ENCODE data around the gene WNT7A. TPM values are rescaled to one million over a fixed set of nuclear protein-coding genes. Genes with fewer than 3 reads are reported as not detected.

WNT7A gene
- total RNA-seq, 1 experiment from 2014 or later, result 0.34 TPM

GRCh38 chr3:13866041-13866965 is 13.6 kb downstream of the WNT7A start (continued):
- no peak for TF ChIP-seq CTCF (IDR thresholded peaks at IDR 0.05 in 2 of 3, conservative IDR thresholded peaks at IDR 0.05 in 1 of 3; ENCODE audit: borderline replicate concordance in 1 of 3, insufficient read depth in 1 of 3, low read depth in 2 of 3, low read length in 2 of 3)
- no peak for TF ChIP-seq SP1 (IDR thresholded peaks at IDR 0.05; ENCODE audit: low read depth)

GRCh38 chr3:13865581-13865980 is 14.3 kb downstream of the WNT7A start:
- H3K4me3 ChIP-seq (replicated peaks in 1 of 2; ENCODE audit: low read depth in 1 of 2, low read length in 2 of 2), result no peak overlapping the region
- no peaks in the 10 kb centered on the region for H3K79me2 ChIP-seq (ENCODE audit: insufficient read depth, low read length)
- RAD21 ChIA-PET (ENCODE audit: low non-redundant PET in 1 of 2, low total read pairs in 2 of 2, uncharacterized antibody in 2 of 2, unreplicated experiment in 2 of 2), result no interaction called here
- H3K36me3 ChIP-seq (ENCODE audit: control insufficient read depth in 1 of 2, insufficient read depth in 2 of 2, low read length in 2 of 2), result no peaks in the 10 kb centered on the region
- H2AFZ ChIP-seq (ENCODE audit: low read depth, low read length, poor library complexity, severe bottlenecking), result no peak overlapping the region
- TF ChIP-seq SIN3A (IDR thresholded peaks at IDR 0.05; ENCODE audit: low read depth) (no peak), REST (IDR thresholded peaks at IDR 0.05; ENCODE audit: low read depth) (no peak), CTCF (IDR thresholded peaks at IDR 0.05 in 2 of 3, conservative IDR thresholded peaks at IDR 0.05 in 1 of 3; ENCODE audit: borderline replicate concordance in 1 of 3, insufficient read depth in 1 of 3, low read depth in 2 of 3, low read length in 2 of 3) (no peak), RAD21 (IDR thresholded peaks at IDR 0.05; ENCODE audit: low read depth) (no peak), MAX (IDR thresholded peaks at IDR 0.05) (no peak), POLR2AphosphoS5 (IDR thresholded peaks at IDR 0.05; ENCODE audit: low read depth, low read length) (no peak), SP1 (IDR thresholded peaks at IDR 0.05; ENCODE audit: low read depth) (no peak), ATF3 (IDR thresholded peaks at IDR 0.05) (no peak), TCF7L2 (IDR thresholded peaks at IDR 0.05; ENCODE audit: borderline replicate concordance, extremely low read depth, insufficient read depth, insufficient read length) (no peak), ELF1 (IDR thresholded peaks at IDR 0.05; ENCODE audit: borderline replicate concordance, low read depth) (no peak), YY1 (IDR thresholded peaks at IDR 0.05; ENCODE audit: extremely low read depth, insufficient replicate concordance, low read depth, low read length) (no peak)
- peaks cover 0 to 10% of the 10 kb centered on the region in 2 experiments; a peak in 1 of 4 replicates for H3K4me1 ChIP-seq (ENCODE audit: control insufficient read depth in 1 of 2, insufficient read depth in 2 of 2, low read length in 2 of 2)
- no peak overlapping the region for H3K9ac ChIP-seq (ENCODE audit: low read length)
- H4K20me1 ChIP-seq (ENCODE audit: insufficient read depth), result no peaks in the 10 kb centered on the region
- no TSS peak for BruUV-seq (replicated peaks)
- peaks cover 4% of the 10 kb centered on the region; the same call in 1 of the 2 replicates for H3K27me3 ChIP-seq (ENCODE audit: insufficient read depth, low read length)
- H3K4me2 ChIP-seq (ENCODE audit: low read length), result no peak overlapping the region
- intact Hi-C loops (cut with micrococcal nuclease), result no loop called here
- no peaks in the 10 kb centered on the region for H3K9me2 ChIP-seq (ENCODE audit: insufficient read depth)
- H3K27ac ChIP-seq (ENCODE audit: low read depth, low read length), result no peak overlapping the region
- POLR2A ChIA-PET, result no interaction called here
- DNase-seq (ENCODE audit: low read depth, low spot score), result no peak
- H3K9me3 ChIP-seq (ENCODE audit: control insufficient read depth in 1 of 2, insufficient read depth in 1 of 2, low read depth in 1 of 2, low read length in 2 of 2), result no peaks in the 10 kb centered on the region; a peak in 1 of 4 replicates
- CTCF ChIA-PET, result interaction anchor here (1.8 kb wide), 1 partner anchor 208 kb away, joined by 5 read pairs; no protein-coding TSS in a partner anchor
- ATAC-seq, result no peak
